ENCODE data around the gene CHCHD5.
"Not testable (repeated sequence)": the region's sequence is repeated elsewhere in the genome, so short reads cannot be mapped to it uniquely, and the experiment has no call there.

Gene CHCHD5, protein sequence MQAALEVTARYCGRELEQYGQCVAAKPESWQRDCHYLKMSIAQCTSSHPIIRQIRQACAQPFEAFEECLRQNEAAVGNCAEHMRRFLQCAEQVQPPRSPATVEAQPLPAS

DNA sequence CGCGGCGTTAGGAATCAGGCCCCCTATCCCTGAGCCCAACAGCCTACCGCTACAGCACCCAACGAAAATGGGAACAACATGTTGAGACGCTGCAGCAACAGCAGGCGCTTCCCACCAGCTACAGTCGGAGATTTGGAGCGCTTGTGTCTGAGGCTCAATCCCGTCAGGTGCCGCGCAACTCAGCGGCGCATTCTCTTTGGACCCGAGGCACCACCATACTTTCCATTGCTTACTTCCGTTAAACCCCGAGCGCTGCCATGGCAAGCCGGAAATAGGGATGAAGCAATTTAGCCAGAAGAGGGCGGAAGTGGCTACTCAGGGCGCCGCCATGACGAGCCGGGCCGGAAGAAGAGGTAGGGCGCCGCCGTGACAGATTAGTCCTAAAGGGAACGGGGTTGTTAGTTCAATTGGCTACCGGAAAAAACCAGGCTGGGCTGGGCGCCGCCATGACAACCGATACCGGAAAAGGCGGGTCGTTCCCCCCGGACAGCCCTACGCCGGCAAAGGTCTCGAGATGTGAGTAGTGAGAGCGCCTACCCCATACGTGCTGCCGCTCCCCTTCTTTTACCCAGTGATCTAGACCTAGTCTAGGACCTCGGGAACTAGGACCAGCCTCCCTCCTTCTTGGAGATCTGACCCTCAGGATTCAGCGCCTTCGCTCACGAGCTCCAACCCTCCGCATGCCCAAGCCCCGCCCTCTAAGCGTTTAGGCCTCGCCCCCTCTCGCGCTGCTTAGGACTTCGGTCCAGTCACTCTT, at the start of gene CHCHD5:
CHCHD5 (plus strand) TSS at position 476 of the 757 bp plus-strand sequence; CDS start at position 515, 39 bp downstream.
- DNase-seq: peak; percentile 87

DNA sequence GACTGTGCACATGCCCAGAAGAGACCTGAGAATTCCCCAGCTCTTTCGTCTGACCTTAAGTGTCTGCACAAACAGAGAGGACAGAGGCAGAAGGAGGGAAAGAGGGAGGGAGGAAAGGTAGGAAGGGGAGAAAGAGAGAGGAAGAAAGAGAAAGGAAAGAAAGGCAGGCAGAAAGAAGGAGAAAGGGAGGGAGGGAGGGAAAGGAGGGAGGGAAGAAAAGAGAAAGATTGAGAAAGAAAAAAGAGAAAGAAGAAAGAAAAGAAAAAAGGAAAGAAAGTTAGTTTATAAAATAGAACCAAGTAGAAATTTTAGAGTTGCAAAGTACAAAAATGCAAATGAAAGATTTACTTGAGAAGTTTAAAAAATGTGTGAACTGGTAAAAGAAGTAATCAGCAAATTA, 49.6 kb upstream of the CHCHD5 start:
- no peak for DNase-seq

DNA sequence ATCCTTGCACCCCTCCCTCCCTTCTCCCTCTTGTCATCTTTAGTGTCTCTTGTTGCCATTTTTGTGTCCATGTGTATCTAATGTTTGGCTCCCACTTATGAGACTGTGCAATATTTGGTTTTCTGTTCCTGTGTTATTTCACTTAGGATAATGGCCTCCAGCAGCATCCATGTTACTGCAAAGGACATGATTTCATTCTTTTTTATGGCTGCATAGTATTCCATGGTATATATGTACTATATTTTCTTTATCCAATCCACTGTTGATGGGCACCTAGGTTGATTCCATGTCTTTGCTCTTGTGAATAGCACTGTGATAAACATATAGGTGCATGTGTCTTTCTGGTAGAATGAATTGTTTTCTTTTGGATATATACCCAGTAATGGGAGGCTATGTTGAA, 47.7 kb upstream of the CHCHD5 start:
- DNase-seq: not testable (repeated sequence)

DNA sequence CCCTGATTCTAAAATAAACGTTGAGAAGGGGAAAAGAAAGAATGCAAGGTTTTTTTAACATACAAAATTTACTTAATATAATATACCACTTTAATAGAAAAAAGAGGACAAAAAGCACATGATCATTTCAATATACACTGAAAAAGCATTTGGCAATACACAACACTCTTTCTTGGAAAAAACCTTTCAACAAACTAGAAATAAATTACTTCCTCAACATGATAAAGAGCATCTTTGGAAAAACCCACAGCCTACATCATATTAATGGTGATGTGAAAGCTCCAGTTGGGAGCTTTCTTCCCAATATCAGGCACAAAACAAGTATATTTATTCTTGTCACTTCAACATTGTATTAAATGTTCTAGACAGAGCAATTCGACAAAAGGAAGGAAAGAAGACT, 45.1 kb upstream of the CHCHD5 start:
- DNase-seq: no peak

DNA sequence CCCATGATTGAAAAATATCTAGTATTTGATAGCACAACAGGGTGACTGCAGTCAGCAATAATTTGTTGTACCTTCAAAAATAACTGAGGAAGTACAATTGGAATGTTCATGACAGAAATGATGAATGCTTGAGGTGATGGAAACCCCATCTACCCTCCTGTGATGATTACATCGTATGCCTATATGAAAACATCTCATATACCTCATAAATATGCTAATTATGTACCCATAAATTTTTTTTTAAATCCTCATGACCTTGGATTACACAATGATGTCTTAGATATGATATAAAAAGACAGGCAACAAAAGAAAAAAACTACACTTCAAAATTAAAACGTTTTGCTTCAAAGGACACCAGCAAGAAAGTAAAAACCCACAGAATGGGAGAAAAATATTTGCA, 43.5 kb upstream of the CHCHD5 start:
- DNase-seq: no peak

DNA sequence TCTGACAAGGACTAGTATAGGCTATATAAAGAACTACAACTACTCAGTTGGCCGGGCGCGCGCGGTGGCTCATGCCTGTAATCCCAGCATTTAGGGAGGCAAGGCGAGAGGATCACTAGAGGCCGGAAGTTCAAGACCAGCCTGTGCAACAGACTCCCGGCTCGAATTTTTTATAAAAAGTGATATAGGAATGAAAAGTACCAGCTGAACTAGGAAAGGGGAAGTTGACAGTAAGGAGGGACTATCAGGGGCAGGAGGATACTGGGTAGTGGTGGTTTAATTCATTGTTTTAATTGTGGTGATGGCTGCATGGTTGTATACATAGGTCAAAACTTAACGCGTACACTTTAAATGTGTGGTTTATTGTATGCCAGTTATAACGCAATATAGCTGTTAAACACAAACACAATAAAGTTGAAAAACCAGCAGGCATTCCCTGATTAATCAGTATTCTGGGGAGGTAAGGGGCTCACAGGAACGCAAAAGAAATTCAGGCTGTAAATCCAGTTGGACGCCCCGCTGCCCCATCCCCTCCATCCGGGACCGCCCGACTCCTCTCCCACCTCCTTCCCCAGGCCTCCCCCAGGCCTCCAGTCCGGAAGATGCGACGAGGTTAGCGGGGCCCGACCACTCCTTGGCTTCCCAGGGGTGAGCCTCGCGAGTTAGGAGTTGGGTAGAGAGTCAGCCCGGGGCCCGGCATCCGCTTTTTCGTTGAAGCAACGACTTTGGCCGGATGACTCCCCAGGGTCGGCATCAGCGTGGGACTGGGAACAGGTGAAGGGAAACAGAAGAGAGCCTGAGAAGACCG, 42.9 kb upstream of the CHCHD5 start:
- peak; percentile 80 for DNase-seq

DNA sequence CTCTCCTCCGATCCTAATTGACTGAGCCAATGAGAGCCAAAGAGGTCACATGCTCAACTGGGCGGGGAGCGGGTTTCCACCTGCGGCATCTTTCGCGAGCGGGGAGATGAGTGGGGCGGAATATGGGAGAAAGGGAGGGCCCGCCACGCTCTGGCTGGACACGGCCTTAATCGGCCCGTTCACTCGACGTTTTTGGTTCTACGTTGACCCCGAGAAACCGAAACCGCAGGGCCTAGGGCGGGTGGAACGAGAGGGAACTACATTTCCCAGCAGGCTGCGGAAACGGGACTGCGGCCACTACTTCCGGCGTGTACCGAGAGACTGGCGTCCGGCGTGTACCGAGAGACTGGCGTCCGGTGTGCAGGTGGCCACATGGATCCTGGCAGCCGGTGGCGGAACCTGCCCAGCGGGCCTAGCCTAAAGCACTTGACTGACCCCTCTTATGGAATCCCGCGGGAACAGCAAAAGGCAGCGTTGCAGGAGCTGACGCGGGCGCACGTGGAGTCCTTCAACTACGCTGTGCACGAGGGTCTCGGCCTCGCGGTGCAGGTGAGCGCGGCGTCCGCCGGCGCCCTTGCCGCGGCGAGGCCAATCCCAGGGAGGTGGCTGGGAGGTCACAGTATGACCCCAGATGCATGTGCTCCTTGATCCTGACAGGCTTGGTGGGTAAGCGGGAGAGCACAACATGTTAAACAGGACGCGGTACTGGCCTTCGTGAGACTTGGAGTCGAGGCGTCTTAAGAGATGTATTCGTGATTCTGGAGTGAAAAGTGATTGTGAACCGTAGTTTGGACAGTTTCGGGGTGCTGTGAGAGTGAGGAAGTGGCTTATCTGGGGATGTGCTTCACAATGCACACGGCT, 42.1 kb upstream of the CHCHD5 start, which contains the start of gene POLR1B:
POLR1B (plus strand) TSS at position 343 of the 861 bp plus-strand sequence; CDS start at position 373, 30 bp downstream.
- peak; percentile 80 for DNase-seq

DNA sequence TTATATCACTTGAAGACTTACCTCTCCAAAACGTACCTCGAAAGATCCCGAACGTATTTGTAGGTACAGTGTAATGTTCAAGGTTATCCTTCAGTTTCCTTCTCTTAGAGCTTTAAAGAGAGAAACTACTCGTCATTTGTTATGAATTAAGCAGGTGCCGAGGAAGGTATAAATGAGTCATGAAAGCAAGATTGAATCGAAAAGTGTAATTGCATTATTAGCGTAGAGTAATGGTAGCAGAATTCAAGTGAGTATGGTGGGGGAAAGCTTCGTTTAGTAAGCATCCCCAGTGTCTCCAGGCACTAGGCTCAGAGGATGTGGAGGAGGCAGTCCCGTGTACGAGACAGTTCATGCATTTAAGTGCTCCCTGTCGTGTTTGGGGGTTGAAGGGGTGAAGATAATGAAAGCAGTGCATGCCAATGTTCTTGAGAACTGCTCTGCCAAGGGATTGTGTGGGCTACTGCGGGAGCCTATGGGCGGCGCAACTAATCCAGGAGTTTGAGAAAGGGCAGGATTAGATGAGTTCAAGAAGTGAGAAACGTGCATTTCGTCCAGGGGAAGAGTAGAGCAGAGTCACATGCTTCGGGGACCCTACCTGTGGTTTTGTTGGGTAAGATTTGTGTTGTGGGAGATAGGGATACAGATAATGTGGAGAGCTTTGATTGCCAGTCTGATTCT, 41.3 kb upstream of the CHCHD5 start:
- no peak for DNase-seq

DNA sequence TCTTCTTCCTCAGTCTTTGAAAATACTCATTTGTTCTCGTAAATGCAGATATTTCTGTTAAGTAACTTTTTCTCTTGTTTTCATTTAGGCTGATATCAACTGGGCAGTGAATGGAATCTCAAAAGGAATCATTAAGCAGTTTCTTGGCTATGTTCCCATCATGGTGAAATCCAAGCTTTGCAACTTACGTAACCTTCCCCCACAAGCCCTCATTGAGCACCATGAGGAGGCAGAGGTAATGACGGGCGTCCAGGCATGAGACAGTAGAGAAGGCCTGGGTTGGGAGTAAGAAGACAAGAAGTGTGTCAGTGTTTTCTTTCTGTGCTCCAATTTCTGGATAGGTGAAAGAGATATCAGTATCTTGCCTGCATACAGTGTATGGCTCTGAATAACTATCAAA, 37.1 kb upstream of the CHCHD5 start:
- no peak for DNase-seq

DNA sequence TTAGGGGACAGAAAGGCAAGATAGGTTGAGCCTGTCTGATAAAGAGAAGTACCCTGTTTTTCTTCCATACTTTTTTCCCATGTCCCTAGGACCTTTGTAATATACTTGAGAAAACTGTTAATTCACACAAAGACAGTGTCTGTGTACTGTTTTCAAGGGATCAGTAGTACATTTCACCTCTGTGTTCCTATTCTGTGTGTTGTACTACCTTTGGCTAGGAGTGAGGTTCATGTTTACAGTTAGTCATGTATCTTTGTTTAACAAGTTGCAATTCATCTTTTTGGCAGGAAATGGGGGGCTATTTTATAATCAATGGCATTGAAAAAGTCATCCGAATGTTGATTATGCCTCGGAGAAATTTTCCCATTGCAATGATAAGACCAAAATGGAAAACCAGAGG, 35.4 kb upstream of the CHCHD5 start:
- no peak for DNase-seq

DNA sequence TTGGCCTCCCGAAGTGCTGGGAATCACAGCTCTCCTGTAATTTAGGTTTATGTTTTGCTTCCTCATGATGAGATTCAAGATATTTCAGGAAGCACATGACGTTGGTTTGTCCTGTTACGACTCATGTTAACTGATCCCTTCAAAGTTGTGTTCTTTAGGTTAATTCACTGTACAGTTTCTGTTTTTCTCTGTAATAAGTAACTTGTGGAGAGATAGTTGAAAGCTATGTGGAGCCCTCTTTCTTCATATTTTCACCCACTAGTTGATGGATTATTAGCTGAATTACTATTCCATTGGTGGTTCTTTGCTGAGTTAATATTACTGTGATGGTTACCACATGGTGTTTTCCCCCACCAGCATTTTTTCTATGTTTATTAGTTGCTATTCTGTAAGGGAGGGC, 18.3 kb upstream of the CHCHD5 start:
- no peak for DNase-seq

DNA sequence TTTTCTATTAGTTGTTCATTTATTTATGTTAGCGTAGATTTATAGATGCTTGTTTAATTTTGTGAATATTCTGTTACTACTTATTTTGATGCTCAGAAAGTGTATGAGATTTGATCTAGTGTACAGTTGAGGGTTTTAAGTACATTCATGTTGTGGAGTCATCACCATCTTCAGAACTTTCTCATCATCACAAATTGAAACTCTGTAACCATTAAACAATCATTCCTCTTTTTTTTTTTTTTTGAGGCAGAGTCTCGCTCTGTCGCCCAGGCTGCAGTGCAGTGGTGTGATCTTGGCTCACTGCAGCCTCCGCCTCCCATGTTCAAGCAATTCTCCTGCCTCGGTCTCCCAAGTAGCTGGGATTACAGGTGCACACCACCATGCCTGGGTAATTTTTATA, 17.9 kb upstream of the CHCHD5 start:
- DNase-seq: not testable (repeated sequence)

DNA sequence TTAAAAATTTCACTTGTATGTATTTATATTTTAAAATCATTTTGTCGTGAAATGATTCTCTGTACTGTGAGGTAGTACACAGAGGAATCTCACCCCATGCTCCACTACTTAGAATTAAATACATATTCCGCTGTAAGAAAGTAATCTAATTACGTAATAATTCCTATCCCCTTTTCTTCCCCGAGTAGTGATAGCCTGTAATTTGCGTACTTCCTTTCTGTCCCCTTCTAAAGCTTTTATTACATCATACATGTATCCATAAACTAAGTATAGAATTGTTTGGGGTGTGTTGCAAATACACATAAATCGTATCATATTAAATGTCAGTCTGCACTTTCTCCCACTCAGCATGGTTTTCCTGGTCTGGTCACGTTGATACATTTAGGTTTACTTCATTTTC, 12.4 kb upstream of the CHCHD5 start:
- no peak for DNase-seq

DNA sequence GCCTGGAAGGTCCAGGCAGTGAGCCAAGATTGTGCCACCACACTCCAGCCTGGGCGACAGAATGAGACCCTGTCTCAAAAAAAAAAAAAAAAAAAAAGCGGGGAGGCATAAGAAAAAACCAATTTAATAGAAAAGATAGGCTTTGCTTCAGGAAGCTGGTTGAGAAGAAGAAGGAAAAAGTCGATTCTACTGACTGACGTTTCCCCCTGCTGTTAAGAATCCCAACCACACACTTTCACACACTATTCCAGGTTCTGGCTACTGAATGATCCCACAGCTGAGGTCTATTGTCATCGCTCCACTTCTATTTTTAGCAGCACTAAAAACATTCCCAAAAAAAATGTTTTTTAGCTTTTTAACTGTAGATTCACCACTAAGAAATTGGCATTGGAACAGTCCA, 6.7 kb upstream of the CHCHD5 start:
- no peak for DNase-seq

DNA sequence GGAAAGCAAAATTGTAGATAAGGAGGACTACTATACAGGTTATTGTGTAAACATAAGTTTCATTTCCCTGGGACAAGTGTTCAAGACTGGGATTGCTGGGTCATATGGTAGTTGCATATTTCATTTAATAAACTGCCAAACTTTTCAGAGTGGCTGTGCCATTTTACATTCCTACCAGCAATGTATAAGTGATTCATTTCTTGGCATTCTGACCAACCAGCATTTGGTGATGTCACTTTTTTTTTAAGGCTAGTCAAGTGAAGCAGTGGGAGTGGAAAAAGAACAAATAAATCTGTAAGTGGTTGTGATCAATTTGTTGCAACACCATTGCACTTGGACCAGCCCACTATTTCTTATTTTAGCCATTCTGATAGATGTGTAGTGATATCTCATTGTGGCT, 5.2 kb upstream of the CHCHD5 start:
- no peak for DNase-seq

DNA sequence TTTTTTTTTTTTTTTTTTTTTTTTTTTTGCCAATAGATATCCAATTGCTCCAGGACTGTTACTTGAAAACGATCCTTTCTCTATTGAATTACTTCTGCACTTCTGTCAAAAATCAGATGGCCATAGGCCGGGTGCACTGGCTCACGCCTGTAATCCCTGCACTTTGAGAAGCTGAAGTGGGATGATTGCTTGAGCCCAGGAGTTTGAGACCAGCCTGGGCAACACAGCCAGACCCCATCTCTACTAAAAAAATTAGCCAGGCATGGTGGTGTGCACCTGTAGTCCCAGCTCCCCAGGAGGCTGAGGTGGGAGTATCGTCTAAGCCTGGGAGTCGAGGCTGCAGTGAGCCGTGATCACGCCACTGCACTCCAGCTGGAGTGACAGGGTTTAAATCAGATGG, 4.3 kb upstream of the CHCHD5 start:
- DNase-seq: no peak

DNA sequence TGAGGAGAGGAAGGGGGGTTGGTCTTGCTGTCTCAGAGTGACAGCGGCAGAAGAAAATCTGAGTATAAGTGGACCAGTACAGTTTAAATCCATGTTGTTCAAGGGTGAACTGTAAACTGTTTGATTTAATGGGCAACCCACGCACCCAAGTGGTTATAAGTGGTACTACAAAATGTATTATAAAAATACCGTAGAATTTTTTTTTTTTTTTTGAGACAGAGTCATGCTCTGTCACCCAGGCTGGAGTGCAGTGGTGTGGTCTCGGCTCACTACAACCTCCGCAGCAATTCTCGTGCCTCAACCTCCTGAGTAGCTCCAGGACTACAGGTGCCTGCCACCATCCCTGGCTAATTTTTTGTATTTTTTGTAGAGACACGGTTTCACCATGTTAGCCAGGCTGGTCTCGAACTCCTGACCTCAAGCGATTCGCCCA, 2.1 kb upstream of the CHCHD5 start:
- peak; percentile 50 for DNase-seq

DNA sequence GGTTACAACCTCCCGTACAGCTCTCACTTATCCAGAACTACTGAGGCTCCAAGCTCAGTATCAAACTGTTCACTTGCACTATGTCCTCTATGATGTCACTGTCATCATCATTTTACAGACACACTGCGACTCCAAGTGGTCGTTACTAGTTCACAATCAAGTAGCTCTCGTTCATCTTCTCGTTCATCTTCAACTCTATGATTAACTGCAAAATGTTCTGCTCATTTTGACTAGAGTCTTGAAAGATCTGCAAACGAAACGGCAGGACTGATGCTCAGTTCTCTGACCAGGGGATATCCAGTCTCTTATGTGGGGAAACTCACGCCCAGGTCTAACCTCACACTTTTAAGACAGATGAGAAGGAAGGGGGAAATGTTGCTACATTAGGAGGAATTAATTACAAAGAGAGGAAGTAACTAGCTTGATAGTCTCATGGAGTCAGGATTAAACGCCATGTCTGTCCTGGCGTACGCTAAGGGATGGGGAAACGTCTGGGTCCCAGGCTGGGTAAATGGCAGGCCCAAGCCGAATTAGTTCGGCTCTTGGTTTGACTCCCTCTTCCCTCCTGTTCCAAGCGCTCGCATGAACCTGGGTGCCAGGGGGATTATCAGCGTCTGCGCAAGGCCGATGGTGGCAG, 794 bp upstream of the CHCHD5 start:
- DNase-seq: no peak

DNA sequence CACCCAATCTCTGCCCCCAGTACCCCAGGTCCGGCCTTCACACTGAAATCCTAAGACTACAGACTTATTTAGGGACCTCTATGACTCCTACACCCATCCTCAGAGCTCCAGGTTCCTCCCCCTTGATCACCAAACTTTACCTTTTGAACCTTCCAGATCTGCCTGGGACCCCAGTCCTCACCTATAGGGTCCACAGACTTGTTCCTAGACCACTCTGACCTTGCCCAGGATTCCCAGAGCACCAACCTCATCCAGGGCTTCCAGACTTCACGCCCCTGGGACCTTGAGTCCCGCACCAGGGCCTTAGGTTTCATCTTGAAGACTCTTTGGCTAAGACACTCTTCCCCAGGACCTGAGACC, 462 bp downstream of the CHCHD5 start:
- no peak for DNase-seq

DNA sequence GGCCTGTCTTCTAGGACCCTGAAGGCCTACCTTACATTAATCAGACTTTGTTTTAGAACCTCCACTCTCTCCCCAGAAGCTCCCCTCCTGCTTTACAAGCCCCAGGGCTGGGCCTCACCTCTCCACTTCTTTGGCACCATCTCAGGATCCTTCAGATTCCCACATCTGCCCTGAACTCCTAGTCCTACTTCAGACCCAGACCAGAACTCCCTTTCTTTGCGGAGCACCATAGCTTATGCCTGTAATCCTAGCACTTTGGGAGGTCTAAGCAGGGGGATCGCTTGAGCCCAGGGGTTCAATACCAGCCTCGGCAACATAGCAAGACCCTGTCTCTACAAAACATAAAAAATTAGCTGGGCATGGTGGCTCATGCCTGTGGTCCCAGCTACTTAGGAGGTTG, 991 bp downstream of the CHCHD5 start:
- DNase-seq: no peak

DNA sequence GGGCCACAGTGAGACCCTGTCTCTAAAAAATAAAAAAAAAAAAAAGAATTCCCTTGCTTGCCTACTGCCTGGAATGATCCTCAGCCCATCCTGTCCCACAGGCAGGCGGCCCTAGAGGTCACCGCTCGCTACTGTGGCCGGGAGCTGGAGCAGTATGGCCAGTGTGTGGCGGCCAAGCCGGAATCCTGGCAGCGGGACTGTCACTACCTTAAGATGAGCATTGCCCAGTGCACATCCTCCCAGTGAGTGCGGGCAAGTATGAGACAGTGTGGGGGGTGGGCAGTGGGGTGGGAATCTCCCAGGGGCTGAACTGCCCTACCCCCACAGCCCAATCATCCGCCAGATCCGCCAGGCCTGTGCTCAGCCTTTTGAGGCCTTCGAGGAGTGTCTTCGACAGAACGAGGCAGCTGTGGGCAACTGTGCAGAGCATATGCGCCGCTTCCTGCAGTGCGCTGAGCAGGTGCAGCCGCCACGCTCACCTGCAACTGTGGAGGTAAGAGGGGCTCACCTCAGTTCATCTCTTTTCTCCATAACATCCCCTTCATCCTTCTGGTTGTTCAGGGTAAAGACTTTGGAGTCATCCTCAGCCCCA, 1.6 kb downstream of the CHCHD5 start:
- DNase-seq: no peak

Measured in NCI-H1436 (cell line).